Measurements from ENCODE around the gene CLEC4F.

Gene CLEC4F

GRCh38 chr2:70820499-70820898, at the start of gene CLEC4F:
CLEC4F (minus strand) TSS chr2:70820599; CDS start chr2:70820523, 76 bp downstream.
- no peak for DNase-seq

DNA sequence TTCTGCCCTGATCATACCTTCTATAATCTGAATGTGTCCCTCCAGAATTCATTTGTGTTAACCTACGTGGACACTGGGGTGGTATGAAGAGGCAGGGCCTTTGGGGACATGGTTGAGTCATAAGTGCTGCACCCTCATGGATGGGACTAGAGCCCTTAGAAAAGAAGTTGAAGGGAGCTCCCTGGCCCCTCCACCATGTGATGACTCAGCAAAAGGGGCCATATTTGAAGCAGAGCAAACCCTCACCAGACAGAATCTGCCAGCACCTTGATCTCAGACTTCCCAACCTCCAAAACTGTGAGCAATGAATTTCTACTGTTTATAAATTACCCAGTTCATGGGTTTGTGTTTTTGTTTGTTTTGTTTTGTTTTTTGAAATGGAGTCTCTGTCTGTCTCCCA, 48.6 kb upstream of the CLEC4F start:
- no peak for DNase-seq

DNA sequence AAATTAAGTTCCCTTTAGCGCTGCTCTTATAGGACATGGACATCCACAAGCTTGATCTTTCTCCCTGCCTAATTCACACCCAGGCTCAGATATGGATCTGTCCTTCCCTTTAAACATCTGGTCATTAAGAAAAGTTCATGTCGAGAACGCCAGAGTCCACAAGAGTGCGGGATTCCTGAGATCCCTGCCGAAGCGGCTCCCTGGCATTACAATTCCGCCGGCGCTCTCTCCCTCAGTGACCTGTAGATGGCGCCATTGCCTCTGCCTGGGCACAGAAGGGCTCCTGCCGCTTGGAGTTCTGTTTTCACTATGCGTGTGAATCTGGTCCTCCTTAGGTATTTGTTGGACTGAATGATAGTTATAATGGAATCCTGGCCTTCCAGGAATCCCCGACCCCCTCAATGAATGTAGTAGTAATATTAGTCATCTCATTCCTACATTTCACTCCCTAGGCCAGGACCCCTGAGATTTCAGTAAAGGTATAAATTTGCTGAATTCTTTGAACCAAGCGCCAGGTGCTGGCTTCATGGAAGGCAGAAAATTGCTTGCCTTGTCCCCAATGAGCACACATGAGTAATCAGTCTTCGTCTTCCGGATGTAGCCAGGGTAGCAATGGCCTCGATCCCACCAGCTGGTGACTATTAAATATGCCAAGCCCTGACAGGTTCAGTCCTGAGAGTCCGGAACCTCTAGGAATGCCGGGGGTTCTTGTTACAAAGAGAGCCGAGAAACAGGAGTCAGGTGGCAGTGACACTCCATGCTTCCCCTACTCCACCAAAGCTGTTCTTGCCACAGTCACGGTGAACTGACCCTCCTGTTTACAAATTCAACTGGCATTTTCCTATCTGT, 41.6 kb upstream of the CLEC4F start:
- DNase-seq = peak; percentile 17

- no peak for DNase-seq
These were observed 35.3 kb upstream of the CLEC4F start for GRCh38 chr2:70855667-70856066.

DNA sequence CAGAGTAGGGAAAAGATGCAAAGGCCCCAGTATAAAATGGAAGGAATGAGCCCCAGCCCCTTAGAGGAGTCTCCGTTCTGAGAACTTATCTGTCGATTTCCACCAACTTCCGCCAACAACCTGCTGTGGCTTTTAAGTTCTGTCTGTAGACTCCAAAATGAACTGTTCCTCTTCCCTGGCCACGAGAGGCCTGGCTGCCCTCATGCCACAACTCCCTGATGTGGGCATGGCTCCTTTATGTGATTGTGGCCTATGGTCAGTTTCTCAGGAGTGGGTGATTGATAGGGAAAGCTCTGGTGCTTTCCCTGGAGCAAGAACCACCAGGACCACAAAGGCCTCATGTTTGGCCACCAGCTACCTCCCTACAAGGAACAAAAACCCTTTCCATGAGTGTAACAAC, 34.0 kb upstream of the CLEC4F start:
- DNase-seq = no peak

DNA sequence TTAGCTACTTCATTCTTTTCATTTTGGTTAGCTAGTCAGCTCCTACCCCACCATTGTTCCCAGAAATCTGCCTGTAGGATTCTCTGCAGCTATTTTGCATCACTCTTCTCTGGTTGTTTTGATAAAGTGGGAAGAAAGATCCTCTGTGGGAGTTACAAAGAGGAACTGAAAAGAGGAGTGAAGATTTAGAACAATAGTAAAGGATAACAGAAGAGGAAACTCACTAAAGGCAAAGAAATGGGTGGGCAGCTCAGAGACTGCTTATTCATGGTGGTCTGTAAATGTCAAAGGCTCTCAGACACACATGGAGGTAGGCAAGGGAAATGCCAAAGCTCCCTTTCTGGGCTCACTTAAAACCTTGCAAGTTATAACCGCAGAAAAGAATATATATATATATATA, 32.4 kb upstream of the CLEC4F start:
- no peak for DNase-seq

- no peak for DNase-seq
These were observed 31.3 kb upstream of the CLEC4F start for GRCh38 chr2:70851704-70852103.

DNA sequence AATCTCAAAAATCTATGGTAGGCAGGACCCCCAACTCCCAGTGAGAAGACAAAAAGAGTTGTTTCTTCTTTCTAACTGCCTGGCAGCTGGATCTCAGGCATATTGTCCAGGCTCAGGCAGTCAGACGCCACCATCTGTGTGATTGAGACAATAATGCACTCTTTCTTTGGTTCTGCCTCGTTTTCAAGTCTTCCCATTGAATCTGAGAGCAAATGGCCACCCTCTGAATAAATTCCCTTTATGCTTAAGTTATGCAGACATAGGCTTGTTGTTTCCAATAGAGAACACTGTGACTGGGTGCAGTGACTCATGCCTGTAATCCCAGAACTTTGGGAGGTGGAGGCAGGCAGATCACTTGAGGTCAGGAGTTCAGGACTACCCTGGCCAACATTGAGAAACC, 30.5 kb upstream of the CLEC4F start:
- DNase-seq = no peak

DNA sequence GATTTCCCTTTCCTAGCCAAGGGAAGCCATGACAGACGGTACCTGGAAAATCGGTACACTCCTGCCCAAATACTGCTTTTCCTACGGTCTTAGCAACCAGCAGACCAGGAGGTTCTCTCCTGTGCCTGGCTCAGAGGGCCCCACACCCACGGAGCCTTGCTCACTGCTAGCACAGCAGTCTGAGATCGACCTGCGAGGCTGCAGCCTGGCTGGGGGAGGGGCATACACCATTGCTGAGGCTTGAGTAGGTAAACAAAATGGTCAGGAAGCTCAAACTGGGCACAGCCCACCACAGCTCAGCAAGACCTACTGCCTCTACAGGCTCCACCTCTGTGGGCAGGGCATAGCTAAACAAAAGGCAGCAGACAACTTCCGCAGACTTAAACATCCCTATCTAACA, 22.0 kb upstream of the CLEC4F start:
- DNase-seq = no peak

DNA sequence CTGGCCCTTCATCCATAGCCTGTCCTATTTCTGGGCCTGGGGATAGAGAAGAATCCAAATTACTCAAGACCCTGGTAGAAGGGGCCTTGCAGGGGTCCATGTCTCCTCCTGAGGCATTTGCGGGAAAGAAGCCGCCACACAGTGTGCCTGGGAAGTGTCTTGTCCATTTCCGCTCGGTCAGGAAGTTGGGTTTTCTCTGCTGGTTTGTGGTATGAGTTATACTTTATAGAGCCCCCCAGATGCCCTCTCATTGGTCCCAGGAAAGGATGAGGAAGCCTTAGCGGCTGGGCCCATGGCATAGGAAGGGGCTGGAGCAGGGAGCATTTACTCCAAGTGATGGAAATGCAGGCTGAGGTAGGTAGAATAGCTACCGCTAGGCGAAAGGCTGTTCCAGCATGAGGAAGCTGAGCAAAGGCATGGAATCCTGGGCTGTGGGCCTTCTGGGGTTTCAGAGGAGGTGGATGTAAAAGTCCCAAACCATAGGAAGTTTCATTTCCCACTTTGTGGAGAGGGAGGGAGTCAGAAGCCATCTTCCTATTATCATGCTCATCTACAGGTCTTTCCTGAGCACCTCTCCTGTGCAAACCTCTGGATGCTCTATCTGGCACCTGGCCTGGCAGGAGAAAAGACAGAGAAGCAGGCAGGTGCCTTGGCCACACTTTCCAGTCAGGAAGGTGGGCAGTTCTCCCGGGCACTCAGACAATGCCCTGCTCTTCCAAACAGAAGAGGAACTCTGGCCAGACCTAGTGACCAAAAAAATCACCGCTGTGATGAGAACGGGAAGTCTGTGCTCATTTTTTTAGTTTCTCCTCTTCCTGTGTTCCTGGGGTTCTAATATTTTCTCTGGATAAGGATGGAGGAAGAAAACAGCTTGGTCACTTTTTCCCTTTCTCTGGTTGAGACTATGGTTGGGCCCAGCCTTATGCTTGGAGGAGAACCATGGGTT, 17.9 kb upstream of the CLEC4F start:
- no peak for DNase-seq

- no peak for DNase-seq
These were observed 15.2 kb upstream of the CLEC4F start, which contains the start of gene CD207 for GRCh38 chr2:70835643-70836042. CD207 (minus strand) TSS chr2:70835816; CDS start chr2:70835776, 40 bp downstream.

GRCh38 chr2:70834881-70835280, 14.5 kb upstream of the CLEC4F start:
- DNase-seq = no peak

DNA sequence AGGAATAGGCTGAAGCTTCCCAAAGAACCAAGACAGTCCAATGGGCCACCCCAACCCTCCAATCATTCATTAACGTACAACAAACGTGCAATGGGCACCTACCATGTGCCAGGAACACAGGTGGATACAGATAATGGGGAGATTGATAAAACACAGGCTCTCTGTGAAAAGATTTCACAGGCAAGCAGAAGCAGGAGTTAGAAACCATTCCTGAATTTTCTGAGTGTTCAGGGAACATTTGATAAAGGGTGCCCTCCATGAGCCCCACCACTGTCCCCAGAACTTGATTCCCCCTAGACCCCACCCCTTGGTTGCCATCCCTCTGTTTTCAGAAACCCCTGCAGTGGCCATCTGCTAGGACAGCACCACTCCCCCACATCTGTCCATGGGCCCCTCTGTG, 13.7 kb upstream of the CLEC4F start:
- DNase-seq = no peak

DNA sequence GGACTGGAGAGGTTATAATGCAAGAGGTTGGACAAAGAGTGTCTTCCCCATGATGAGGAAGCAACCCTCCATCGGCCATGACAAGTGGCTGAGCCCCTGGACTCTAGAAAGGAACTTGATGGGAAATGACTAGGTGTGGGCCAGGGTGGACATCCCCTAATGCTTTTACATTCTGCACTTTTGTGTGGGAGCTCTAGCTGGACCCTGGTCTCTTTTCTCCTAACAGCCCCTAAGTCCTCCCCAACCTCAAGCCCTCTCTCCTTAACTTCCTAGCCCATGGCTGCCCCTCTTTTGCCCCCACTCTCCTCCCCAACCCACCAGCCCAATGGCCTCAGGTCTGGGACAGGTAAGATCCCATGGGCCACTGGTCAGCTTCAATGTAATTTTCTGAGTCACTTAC, 12.8 kb upstream of the CLEC4F start:
- DNase-seq = no peak

GRCh38 chr2:70832386-70832785, 12.0 kb upstream of the CLEC4F start:
- no peak for DNase-seq

DNA sequence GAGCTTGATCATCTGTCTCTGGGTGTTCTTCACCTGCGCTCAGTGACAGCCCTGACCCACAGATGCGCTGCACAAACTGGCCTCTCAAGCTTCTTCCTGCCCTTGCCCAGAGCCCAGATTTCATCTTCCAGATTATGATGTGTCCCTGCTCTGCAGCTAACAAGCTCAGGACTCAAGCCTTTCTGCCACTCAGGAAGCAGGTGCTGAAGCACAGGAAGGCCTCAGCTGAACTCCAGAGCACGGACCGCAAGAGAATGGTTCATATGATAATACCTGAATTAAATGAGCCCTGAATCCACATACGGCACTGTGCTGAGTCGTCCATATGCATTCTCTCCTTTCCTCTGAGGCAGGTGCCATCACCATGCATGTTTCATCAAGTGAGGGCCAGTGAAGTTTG, 11.5 kb upstream of the CLEC4F start:
- no peak for DNase-seq

DNA sequence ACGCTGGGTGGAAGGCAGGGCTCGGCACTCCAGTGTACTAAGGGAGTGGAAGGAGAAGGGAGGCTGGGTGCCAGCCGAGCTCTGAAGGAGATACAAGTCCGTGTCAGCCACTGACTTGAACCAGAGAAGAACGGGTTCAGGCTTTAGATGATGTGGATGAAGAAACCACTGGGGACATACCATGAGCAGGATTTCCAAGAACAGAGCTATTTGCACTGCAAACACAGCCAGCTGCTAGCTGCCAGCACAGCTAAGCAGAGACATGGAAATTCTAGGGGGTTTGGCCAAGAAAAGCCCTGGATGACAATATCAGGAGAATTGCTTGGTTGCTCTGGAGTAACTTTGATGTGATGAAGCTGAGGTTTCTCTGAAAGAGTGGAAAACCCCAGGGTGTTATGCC, 10.0 kb upstream of the CLEC4F start:
- no peak for DNase-seq

DNA sequence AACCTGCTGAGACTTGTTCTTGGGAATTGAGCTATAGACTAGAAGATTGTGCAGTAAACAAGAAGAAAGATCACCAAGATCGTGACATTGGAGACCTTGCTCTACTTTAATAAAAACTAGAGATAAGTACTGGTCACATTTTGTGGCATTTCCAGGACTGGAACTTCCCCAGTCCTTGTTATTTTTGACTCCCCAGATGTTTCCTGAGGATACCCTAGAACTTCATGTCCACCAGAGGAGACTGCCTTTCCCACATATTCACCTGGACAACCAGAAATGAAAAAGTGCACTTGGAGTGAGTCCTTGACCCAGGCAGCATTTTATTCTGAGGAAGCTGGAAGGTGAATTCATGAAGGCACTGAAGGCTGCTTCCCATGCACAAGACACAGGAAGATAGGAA, 9.5 kb upstream of the CLEC4F start:
- DNase-seq = no peak

DNA sequence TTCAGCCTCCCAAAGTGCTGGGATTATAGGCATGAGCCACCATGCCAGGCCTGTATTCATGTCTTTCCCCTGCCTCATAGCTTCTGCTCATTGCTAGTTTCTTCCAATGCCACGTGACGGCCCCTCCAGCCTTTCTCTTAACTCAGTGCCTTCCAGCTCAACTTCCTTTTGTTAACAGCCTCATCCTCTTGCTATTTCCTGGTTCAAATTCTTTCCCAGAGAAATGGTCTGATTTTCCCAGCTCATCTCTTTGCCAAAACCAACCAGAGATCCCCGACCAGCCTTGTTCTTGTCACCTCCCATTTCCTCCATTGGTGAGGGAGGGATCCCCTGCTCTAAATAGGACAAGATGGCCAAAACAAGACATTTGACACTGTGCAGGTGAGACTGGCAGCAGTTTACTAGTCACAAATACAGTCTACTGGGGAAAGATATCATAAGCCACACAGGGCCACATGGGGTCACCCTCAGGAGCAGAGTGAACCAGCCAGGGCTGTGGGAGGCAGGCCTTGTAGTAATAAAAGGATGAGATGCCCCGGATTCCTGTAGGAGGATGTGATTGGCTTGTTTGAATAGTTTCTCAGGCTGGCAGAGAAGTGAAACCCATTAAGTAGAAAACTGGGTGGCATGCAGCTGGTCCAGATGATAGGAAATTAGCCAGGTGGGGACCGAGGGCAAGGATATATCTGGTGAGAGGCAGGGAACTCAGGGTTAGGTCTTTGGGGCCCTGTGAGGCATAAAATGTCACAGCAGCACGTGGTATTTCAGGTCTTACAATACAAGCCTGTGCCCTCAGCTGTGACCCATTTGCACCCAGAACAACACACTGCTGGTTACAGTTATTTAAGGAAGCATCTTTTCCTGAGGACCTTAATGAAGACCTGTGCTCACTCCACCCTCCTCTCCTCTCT, 8.8 kb upstream of the CLEC4F start:
- DNase-seq = no peak

GRCh38 chr2:70828115-70828514, 7.7 kb upstream of the CLEC4F start:
- no peak for DNase-seq

GRCh38 chr2:70827388-70827787, 7.0 kb upstream of the CLEC4F start:
- no peak for DNase-seq

GRCh38 chr2:70826696-70827350, 6.4 kb upstream of the CLEC4F start:
- no peak for DNase-seq
